OCI-LY7 (cell line): ENCODE results near the gene TMEM161A. TPM values are rescaled to one million over a fixed set of nuclear protein-coding genes. Genes with fewer than 3 reads are reported as not detected.

ENCODE experiments used
- BruUV-seq: library from RNA; stranded (reverse); fragments of 400-500 nt; replicated peaks from 2 replicates; lab custom pipeline; 2021; lab: Mats Ljungman, UMichigan
- CTCF ChIA-PET: fragments of 300-600 bp; sonication (Branson Sonifier 250); formaldehyde crosslinking; loops from one replicate; lab custom pipeline; 2022; ENCODE audit warnings: antibody characterized with exemption; ENCODE audit not compliant: unreplicated experiment; lab: Charles Lee
- POLR2A ChIA-PET: fragments of 300-600 bp; sonication (Branson Sonifier 250); formaldehyde crosslinking; loops from one replicate; lab custom pipeline; 2022; ENCODE audit warnings: antibody characterized with exemption; lab: Charles Lee
- DNase-seq: peaks from one replicate; pipeline ENCODE4 v3.0.0-alpha.2; 2015; ENCODE audit warnings: low spot score
- H2AFZ ChIP-seq: fragments of 200-600 bp; sonication (generic), shearing (Covaris generic); 2 replicates; pipeline ENCODE4 v1.6.1; 2014; ENCODE audit warnings: mild to moderate bottlenecking, antibody characterized with exemption, low read length, moderate library complexity
- H3K27ac ChIP-seq: fragments of 200-600 bp; sonication (generic); 2 replicates; pipeline ENCODE4 v1.5.1; 2014; ENCODE audit warnings: mixed run types, low read depth, mild to moderate bottlenecking, moderate library complexity, low read length, inconsistent platforms; ENCODE audit not compliant: poor library complexity, severe bottlenecking
- H3K36me3 ChIP-seq: fragments of 200-600 bp; sonication (generic); 2 replicates; pipeline ENCODE4 v1.6.1; 2014; ENCODE audit warnings: mild to moderate bottlenecking, antibody characterized with exemption, low read length, moderate library complexity, mixed read lengths; ENCODE audit not compliant: insufficient read depth
- H3K4me1 ChIP-seq: fragments of 200-600 bp; sonication (generic); 2 replicates; pipeline ENCODE4 v1.5.1; 2014; ENCODE audit warnings: mild to moderate bottlenecking, low read length; ENCODE audit not compliant: insufficient read depth, poor library complexity, severe bottlenecking
- H3K4me2 ChIP-seq: fragments of 200-600 bp; sonication (generic); 2 replicates; pipeline ENCODE4 v1.6.1; 2014; ENCODE audit warnings: mild to moderate bottlenecking, low read length
- H3K4me3 ChIP-seq: fragments of 200-600 bp; sonication (generic); 2 replicates; pipeline ENCODE4 v1.5.1; 2014; ENCODE audit warnings: mild to moderate bottlenecking, low read depth, low read length; ENCODE audit not compliant: poor library complexity, severe bottlenecking
- H3K79me2 ChIP-seq: fragments of 200-600 bp; sonication (generic); 2 replicates; pipeline ENCODE4 v1.6.1; 2016; ENCODE audit warnings: low read depth, mild to moderate bottlenecking, low read length, moderate library complexity, mixed read lengths; ENCODE audit not compliant: insufficient read depth
- H3K9me2 ChIP-seq: fragments of 200-600 bp; sonication (generic); 2 replicates; pipeline ENCODE4 v1.6.1; 2016; ENCODE audit warnings: mild to moderate bottlenecking, low read length, mixed read lengths; ENCODE audit not compliant: insufficient read depth
- H3K9me3 ChIP-seq: fragments of 200-600 bp; sonication (generic); 2 replicates; pipeline ENCODE4 v1.6.1; 2014; ENCODE audit warnings: mild to moderate bottlenecking, mixed run types, low read length, mixed read lengths
- H4K20me1 ChIP-seq: fragments of 200-600 bp; sonication (generic); 2 replicates; pipeline ENCODE4 v1.6.1; 2014; ENCODE audit warnings: mild to moderate bottlenecking, antibody characterized with exemption, low read length, moderate library complexity, mixed read lengths; ENCODE audit not compliant: insufficient read depth
- CTCF ChIP-seq: fragments of 200-600 bp; sonication (generic); conservative IDR thresholded peaks from 2 replicates; pipeline ENCODE4 v1.5.1; 2014; ENCODE audit warnings: mild to moderate bottlenecking, antibody characterized with exemption, low read length, moderate library complexity, mixed read lengths
- EZH2phosphoT487 ChIP-seq: fragments of 200-600 bp; sonication (generic); IDR thresholded peaks from 2 replicates; pipeline ENCODE4 v1.6.1; 2018; ENCODE audit warnings: low read depth, borderline replicate concordance, mild to moderate bottlenecking, mixed run types, antibody characterized with exemption, low read length, moderate library complexity, mixed read lengths
- intact Hi-C: fragments of 100-400 bp; cut with micrococcal nuclease; formaldehyde crosslinking; loops from one replicate; pipeline ENCODE4 v1.10.0; 2022; ENCODE audit not compliant: unreplicated experiment
- total RNA-seq, 2 experiments: library from RNA; depleted of rRNA in 1 of 2; stranded (reverse); fragments of >200 nt in 1 of 2; shearing (Covaris generic) in 1 of 2; gene quantifications; 2 replicates each; pipeline ENCODE4 v1.2.3, GENCODE V29; 2014 to 2022

Gene TMEM161A
- total RNA-seq, 2 experiments from 2014 or later = 31.2 to 40.5 TPM

- peak within 1 kb of the TSS; percentile 98 for H3K27ac ChIP-seq
- DNase-seq = peak; percentile 96
- ChIA-PET POLR2A (interaction anchor here (0.6 to 7.6 kb wide), 7 partner anchors 12 to 108 kb away, joined by 3 to 201 read pairs (median 3); partner anchors contain the start of genes BORCS8 and RFXANK), CTCF (interaction anchor here (0.5 to 2.1 kb wide), 3 partner anchors 12 to 317 kb away, joined by 7 to 10 read pairs (median 8); no protein-coding TSS in a partner anchor)
- H3K79me2 ChIP-seq = peaks cover 48% of the 10 kb centered on the region
- peaks cover 12% of the 10 kb centered on the region; the same call in 1 of the 2 replicates for H4K20me1 ChIP-seq
- peaks cover 44% of the 10 kb centered on the region for H3K36me3 ChIP-seq
- peaks cover 71% of the 10 kb centered on the region for H3K4me1 ChIP-seq
- H2AFZ ChIP-seq = no peak within 1 kb of the TSS
- peak within 1 kb of the TSS; percentile 93 for H3K4me3 ChIP-seq
- BruUV-seq = TSS peak; percentile 79
- H3K9me2 ChIP-seq = no peaks in the 10 kb centered on the region
- no peak for TF ChIP-seq CTCF
- no peak for TF ChIP-seq EZH2phosphoT487
- peak within 1 kb of the TSS; percentile 100 for H3K4me2 ChIP-seq
- intact Hi-C loops = loop anchor here (1.0 kb wide), 1 partner anchor 10 kb away; no protein-coding TSS in a partner anchor
- no peaks in the 10 kb centered on the region for H3K9me3 ChIP-seq
Observed at GRCh38 chr19:19170053-19170872, 32.0 kb upstream of the TMEM161A start, which contains the start of gene MEF2B. Gene MEF2B, minus strand, starts transcription at chr19:19170263. Its CDS starts 19,528 bp downstream, at chr19:19150735.

- peaks cover 12% of the 10 kb centered on the region; the same call in 1 of the 2 replicates for H4K20me1 ChIP-seq
- H3K27ac ChIP-seq = peak overlapping the region; percentile 98
- TF ChIP-seq CTCF (no peak), EZH2phosphoT487 (no peak)
- peaks cover 71% of the 10 kb centered on the region for H3K4me1 ChIP-seq
- peak; percentile 58 for DNase-seq
- intact Hi-C loops = loop anchor here (1.0 to 10.0 kb wide), 4 partner anchors 9 to 645 kb away; partner anchors contain the start of genes ATP13A1, ELL and ZNF101
- peaks cover 57% of the 10 kb centered on the region for H3K79me2 ChIP-seq
- no peaks in the 10 kb centered on the region for H3K9me2 ChIP-seq
- H3K4me2 ChIP-seq = peak overlapping the region; percentile 100
- H3K36me3 ChIP-seq = peaks cover 51% of the 10 kb centered on the region
- TSS peak; percentile 87 for BruUV-seq
- no peak overlapping the region for H2AFZ ChIP-seq
- H3K4me3 ChIP-seq = peak overlapping the region; percentile 93
- H3K9me3 ChIP-seq = no peaks in the 10 kb centered on the region
- ChIA-PET CTCF (interaction anchor here (0.5 to 2.1 kb wide), 3 partner anchors 11 to 318 kb away, joined by 7 to 10 read pairs (median 8); no protein-coding TSS in a partner anchor), POLR2A (interaction anchor here (0.6 to 7.6 kb wide), 9 partner anchors 12 to 107 kb away, joined by 3 to 201 read pairs (median 3); partner anchors contain the start of genes BORCS8 and RFXANK)
Observed at GRCh38 chr19:19169236-19170052, 31.2 kb upstream of the TMEM161A start.
